ENCODE results near the gene APOL3. TPM values are rescaled to one million over a fixed set of nuclear protein-coding genes. Genes with fewer than 3 reads are reported as not detected.

Gene APOL3
- total and polyA plus RNA-seq, 4 donors = 3.0 to 15.1 (median 5.6) TPM

DNA sequence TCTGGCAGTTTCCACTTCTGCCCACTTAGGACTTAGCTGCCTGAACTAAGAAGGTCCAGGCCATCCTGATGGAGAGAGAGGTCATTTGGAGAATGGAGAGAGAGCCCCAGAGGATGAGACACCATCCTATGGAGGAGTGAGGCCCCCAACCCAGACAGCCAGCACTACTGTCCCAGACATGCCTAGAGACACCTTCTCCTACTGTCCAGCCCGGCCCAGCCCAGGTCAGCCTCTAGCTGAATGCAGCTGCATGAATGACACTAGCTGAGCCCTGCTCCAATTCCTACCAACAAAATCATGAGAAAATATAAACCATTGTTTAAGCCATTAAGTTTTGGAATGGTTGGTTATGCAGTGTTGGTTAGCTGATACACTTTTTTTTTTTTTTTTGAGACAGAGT is 47.4 kb downstream of the APOL3 start:
- no peaks in the 10 kb centered on the region for H3K36me3 ChIP-seq (ENCODE audit: control insufficient read depth, insufficient read depth, low read length)

DNA sequence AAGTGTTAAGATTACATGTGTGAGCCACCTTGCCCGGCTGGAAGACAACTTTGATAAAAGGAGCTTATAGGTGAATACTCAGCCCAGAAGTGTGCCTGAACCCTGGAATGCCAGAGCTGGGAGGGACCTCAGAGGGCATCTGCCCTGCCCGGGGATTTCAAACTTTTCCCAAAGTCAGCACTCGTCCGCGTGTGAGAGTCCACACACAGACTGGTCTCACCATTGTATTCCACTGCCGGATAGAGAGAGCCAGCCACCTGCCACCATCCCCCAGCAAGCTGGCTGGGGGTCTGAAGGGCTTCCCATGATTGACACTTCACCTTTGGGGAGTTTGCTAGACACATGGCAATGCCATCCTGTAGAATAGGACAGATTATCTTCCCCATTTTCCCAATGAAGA is 49.2 kb downstream of the APOL3 start:
- Histone ChIP-seq H3K4me3 (ENCODE audit: low read depth, low read length) (no peak overlapping the region), H3K4me1 (ENCODE audit: control insufficient read depth, insufficient read depth, low read length) (peaks cover 7% of the 10 kb centered on the region), H3K27ac (ENCODE audit: low read depth, low read length) (no peak overlapping the region), H3K36me3 (ENCODE audit: control insufficient read depth, insufficient read depth, low read length) (no peaks in the 10 kb centered on the region), H3K27me3 (ENCODE audit: control insufficient read depth, insufficient read depth, low read length) (no peaks in the 10 kb centered on the region), H3K9me3 (ENCODE audit: control insufficient read depth, insufficient read depth, low read length) (no peaks in the 10 kb centered on the region)
- no peak for DNase-seq (ENCODE audit: low read depth in 4 of 6, low spot score in 6 of 6)
- WGBS (ENCODE audit: insufficient coverage) = 94% methylated on average over 6 of the region's 6 CpGs

More for the DNA sequence above, 47.4 kb downstream of the APOL3 start:
- Histone ChIP-seq H3K4me1 (ENCODE audit: control insufficient read depth, insufficient read depth, low read length) (peaks cover 7% of the 10 kb centered on the region), H3K4me3 (ENCODE audit: low read depth, low read length) (no peak overlapping the region), H3K27me3 (ENCODE audit: control insufficient read depth, insufficient read depth, low read length) (no peaks in the 10 kb centered on the region), H3K9me3 (ENCODE audit: control insufficient read depth, insufficient read depth, low read length) (no peaks in the 10 kb centered on the region), H3K27ac (ENCODE audit: low read depth, low read length) (no peak overlapping the region)
- 100% methylated on average over 1 of the region's 1 CpG for WGBS (ENCODE audit: insufficient coverage)
- no peak for DNase-seq (ENCODE audit: low read depth in 4 of 6, low spot score in 6 of 6)

DNA sequence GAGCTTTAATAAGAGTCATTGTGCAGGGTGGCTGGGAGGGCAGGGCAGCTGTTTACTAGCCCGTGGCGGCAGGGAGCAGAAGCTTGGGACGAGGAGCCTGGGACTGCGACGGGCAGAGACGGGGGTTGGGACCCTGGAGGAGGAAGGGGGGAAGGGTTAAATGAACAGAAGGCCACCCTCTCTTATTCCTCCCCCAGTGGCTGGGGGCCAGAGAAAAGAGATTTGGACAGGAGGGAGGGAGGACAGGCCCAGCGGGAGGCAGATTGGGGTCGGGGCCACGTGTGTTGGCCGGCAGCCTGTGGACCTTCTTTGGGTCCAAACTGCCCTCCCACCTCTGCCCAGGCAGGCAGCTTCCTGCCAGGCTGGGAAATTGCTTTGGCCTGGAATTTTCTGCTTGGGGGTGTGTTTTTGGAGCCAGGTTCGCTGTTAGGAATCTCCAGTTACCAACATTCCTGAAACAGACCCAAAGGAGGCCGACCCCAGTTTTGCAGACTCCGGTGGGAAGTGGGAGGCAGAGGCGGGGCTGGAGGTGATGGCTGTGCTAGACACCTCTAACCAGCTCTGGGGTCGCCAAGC is 50.2 kb downstream of the APOL3 start:
- Histone ChIP-seq H3K27ac (ENCODE audit: low read depth, low read length) (no peak overlapping the region), H3K9me3 (ENCODE audit: control insufficient read depth, insufficient read depth, low read length) (no peaks in the 10 kb centered on the region), H3K27me3 (ENCODE audit: control insufficient read depth, insufficient read depth, low read length) (no peaks in the 10 kb centered on the region), H3K4me3 (ENCODE audit: low read depth, low read length) (no peak overlapping the region), H3K4me1 (ENCODE audit: control insufficient read depth, insufficient read depth, low read length) (peaks cover 7% of the 10 kb centered on the region), H3K36me3 (ENCODE audit: control insufficient read depth, insufficient read depth, low read length) (no peaks in the 10 kb centered on the region)
- peak in 1 of 6 donors; percentile 62 for DNase-seq (ENCODE audit: low read depth in 4 of 6, low spot score in 6 of 6)
- WGBS (ENCODE audit: insufficient coverage) = 32% methylated on average over 8 of the region's 15 CpGs

DNA sequence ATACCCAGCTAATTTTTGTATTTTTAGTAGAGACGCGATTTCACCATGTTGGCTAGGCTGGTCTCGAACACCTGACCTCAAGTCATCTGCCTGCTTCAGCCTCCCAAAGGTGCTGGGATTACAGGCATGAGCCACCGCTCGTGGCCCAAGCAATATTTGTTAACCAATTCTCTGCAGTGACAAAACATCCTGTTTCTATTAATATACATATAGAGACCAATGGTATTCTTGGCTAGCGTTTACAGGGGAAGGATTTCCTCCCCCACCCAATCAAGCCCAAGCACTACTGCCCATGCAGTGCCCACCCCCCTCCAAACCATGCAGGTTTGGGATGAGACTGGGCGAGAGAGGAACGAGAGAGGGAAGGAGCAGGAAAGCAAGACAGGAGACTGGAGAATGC is 53.1 kb downstream of the APOL3 start:
- no peak for DNase-seq (ENCODE audit: low read depth in 4 of 6, low spot score in 6 of 6)
- peaks cover 7% of the 10 kb centered on the region for H3K4me1 ChIP-seq (ENCODE audit: control insufficient read depth, insufficient read depth, low read length)
- H3K27me3 ChIP-seq (ENCODE audit: control insufficient read depth, insufficient read depth, low read length) = no peaks in the 10 kb centered on the region
- no CpG with 5 or more reads among the region's 8 CpGs for WGBS (ENCODE audit: insufficient coverage)
- H3K9me3 ChIP-seq (ENCODE audit: control insufficient read depth, insufficient read depth, low read length) = no peaks in the 10 kb centered on the region
- no peaks in the 10 kb centered on the region for H3K36me3 ChIP-seq (ENCODE audit: control insufficient read depth, insufficient read depth, low read length)
- H3K4me3 ChIP-seq (ENCODE audit: low read depth, low read length) = no peak overlapping the region
- H3K27ac ChIP-seq (ENCODE audit: low read depth, low read length) = no peak overlapping the region

DNA sequence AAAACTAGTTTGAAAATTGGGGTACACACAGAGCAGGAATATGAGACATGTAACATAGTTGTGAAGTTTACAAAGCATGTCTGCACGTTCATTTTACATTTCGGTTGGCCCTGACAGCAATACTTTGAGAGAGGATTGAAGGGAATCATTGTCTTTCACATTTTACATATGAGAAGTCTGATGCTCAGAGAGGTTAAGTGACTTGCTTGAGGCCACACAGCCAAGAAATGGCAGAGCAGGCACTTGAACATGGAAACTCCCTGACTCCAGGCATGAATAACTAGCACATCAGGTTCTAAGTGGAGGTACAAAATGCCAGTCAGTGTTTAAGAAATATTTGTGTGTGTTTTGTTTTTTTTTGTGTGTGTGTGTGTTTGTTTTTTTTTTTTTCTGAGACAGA is 53.6 kb downstream of the APOL3 start:
- DNase-seq (ENCODE audit: low read depth in 4 of 6, low spot score in 6 of 6) = no peak
- H3K4me1 ChIP-seq (ENCODE audit: control insufficient read depth, insufficient read depth, low read length) = peaks cover 7% of the 10 kb centered on the region
- H3K27me3 ChIP-seq (ENCODE audit: control insufficient read depth, insufficient read depth, low read length) = no peaks in the 10 kb centered on the region
- WGBS (ENCODE audit: insufficient coverage) = no CpG with 5 or more reads among the region's 2 CpGs
- H3K9me3 ChIP-seq (ENCODE audit: control insufficient read depth, insufficient read depth, low read length) = no peaks in the 10 kb centered on the region
- no peak overlapping the region for H3K27ac ChIP-seq (ENCODE audit: low read depth, low read length)
- H3K36me3 ChIP-seq (ENCODE audit: control insufficient read depth, insufficient read depth, low read length) = no peaks in the 10 kb centered on the region
- H3K4me3 ChIP-seq (ENCODE audit: low read depth, low read length) = no peak overlapping the region

DNA sequence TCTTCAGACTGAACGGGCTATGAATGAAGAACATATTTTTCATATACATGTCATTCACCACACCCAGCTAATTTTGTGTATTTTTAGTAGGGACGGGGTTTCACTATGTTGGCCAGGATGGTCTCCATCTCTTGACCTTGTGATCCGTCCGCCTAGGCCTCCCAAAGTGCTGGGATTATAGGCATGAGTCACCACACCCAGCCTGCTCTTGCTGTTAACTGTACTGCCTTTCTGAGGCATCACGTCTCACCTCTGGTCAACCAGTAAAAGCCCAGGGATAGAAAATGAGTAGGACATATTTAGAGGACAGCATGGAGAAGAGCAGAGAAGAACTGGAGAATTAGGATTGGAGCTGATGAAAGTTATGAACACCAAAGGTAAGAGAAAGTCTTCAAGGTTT is 55.6 kb downstream of the APOL3 start:
- H3K4me3 ChIP-seq (ENCODE audit: low read depth, low read length) = no peak overlapping the region
- no peaks in the 10 kb centered on the region for H3K4me1 ChIP-seq (ENCODE audit: control insufficient read depth, insufficient read depth, low read length)
- no peaks in the 10 kb centered on the region for H3K9me3 ChIP-seq (ENCODE audit: control insufficient read depth, insufficient read depth, low read length)
- H3K27me3 ChIP-seq (ENCODE audit: control insufficient read depth, insufficient read depth, low read length) = no peaks in the 10 kb centered on the region
- no peak for DNase-seq (ENCODE audit: low read depth in 4 of 6, low spot score in 6 of 6)
- WGBS (ENCODE audit: insufficient coverage) = 67% methylated on average over 3 of the region's 5 CpGs
- no peaks in the 10 kb centered on the region for H3K36me3 ChIP-seq (ENCODE audit: control insufficient read depth, insufficient read depth, low read length)
- no peak overlapping the region for H3K27ac ChIP-seq (ENCODE audit: low read depth, low read length)

DNA sequence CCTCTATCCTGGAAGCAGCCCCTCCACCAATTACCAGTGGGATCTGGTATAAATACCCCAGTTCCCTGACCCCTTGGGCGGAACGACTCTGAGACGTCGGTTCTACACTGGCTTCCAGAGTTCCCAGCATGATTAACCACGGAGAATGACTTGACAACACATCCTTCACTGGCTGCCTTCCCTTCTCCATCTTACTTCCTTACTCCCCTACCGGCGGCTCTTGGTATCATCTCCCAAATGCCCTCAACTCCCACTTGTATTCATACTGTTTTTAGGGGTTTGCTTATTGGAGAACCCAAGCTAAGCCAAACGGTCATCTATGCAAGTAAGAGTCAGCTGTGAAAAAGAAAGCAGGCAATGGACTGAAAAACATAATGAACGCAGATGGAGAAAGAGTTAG is 56.1 kb downstream of the APOL3 start:
- Histone ChIP-seq H3K27ac (ENCODE audit: low read depth, low read length) (no peak overlapping the region), H3K36me3 (ENCODE audit: control insufficient read depth, insufficient read depth, low read length) (no peaks in the 10 kb centered on the region), H3K4me3 (ENCODE audit: low read depth, low read length) (no peak overlapping the region), H3K4me1 (ENCODE audit: control insufficient read depth, insufficient read depth, low read length) (no peaks in the 10 kb centered on the region), H3K27me3 (ENCODE audit: control insufficient read depth, insufficient read depth, low read length) (no peaks in the 10 kb centered on the region), H3K9me3 (ENCODE audit: control insufficient read depth, insufficient read depth, low read length) (no peaks in the 10 kb centered on the region)
- no peak for DNase-seq (ENCODE audit: low read depth in 4 of 6, low spot score in 6 of 6)
- WGBS (ENCODE audit: insufficient coverage) = 61% methylated on average over 7 of the region's 9 CpGs

DNA sequence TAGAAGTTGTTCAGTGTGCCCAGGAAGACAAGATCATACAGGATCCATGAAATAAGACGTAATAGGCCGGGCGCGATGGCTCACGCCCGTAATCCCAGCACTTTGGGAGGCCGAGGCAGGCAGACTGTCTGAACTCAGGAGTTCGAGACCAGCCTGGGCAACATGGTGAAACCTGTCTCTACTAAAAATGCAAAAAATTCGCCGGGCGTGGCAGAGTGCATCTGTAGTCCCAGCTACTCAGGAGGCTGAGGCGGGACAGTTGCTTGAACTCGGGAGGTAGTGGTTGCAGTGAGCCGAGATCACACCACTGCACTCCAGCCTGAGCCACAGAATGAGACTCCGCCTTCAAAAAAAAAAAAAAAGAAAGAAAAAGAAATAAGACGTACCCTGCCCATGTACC is 56.7 kb downstream of the APOL3 start:
- WGBS (ENCODE audit: insufficient coverage) = 82% methylated on average over 15 of the region's 16 CpGs
- Histone ChIP-seq H3K27me3 (ENCODE audit: control insufficient read depth, insufficient read depth, low read length) (no peaks in the 10 kb centered on the region), H3K4me3 (ENCODE audit: low read depth, low read length) (no peak overlapping the region), H3K27ac (ENCODE audit: low read depth, low read length) (no peak overlapping the region), H3K9me3 (ENCODE audit: control insufficient read depth, insufficient read depth, low read length) (no peaks in the 10 kb centered on the region), H3K4me1 (ENCODE audit: control insufficient read depth, insufficient read depth, low read length) (no peaks in the 10 kb centered on the region), H3K36me3 (ENCODE audit: control insufficient read depth, insufficient read depth, low read length) (no peaks in the 10 kb centered on the region)
- DNase-seq (ENCODE audit: low read depth in 4 of 6, low spot score in 6 of 6) = no peak

DNA sequence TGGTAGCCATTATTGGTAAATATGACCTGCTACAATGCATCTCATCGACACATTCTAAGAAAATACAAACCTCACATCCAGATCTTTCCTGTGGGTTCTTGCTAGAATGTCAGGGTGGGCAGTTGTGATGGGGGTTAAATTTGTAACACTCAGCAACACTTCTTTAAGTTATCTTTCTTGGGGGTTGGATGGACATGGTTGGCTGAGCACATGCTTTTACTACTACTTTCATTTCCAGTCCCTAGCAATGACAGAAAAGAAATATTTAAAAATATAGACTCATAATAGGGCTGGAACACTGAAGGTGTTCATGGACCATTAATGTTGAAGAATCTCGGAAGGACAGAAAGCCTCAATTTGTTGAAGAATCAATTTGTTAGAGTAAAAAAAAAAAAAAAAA is 57.6 kb downstream of the APOL3 start:
- no peaks in the 10 kb centered on the region for H3K27me3 ChIP-seq (ENCODE audit: control insufficient read depth, insufficient read depth, low read length)
- no CpG with 5 or more reads among the region's 2 CpGs for WGBS (ENCODE audit: insufficient coverage)
- H3K9me3 ChIP-seq (ENCODE audit: control insufficient read depth, insufficient read depth, low read length) = no peaks in the 10 kb centered on the region
- no peaks in the 10 kb centered on the region for H3K4me1 ChIP-seq (ENCODE audit: control insufficient read depth, insufficient read depth, low read length)
- no peak overlapping the region for H3K4me3 ChIP-seq (ENCODE audit: low read depth, low read length)
- no peak for DNase-seq (ENCODE audit: low read depth in 4 of 6, low spot score in 6 of 6)
- no peak overlapping the region for H3K27ac ChIP-seq (ENCODE audit: low read depth, low read length)
- H3K36me3 ChIP-seq (ENCODE audit: control insufficient read depth, insufficient read depth, low read length) = no peaks in the 10 kb centered on the region

DNA sequence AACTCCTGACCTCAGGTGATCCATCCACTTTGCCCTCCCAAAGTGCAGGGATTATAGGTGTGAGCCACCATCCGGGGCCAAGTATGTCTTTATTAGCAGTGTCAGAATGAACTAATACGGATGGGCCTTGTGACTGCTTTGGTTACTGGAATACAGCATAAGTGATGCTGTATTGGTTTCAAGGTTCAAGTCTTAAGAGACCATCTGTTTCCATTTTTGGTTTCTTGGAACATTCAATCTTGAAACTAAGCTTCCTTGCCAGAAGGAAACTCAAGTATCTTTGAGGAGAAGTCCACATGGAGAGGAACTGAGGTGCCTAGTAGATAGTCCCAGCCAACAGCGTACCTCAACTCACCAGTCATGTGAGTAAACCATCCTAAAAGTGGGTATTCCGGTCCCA is 58.8 kb downstream of the APOL3 start:
- Histone ChIP-seq H3K9me3 (ENCODE audit: control insufficient read depth, insufficient read depth, low read length) (no peaks in the 10 kb centered on the region), H3K27me3 (ENCODE audit: control insufficient read depth, insufficient read depth, low read length) (no peaks in the 10 kb centered on the region), H3K4me1 (ENCODE audit: control insufficient read depth, insufficient read depth, low read length) (no peaks in the 10 kb centered on the region), H3K27ac (ENCODE audit: low read depth, low read length) (no peak overlapping the region), H3K36me3 (ENCODE audit: control insufficient read depth, insufficient read depth, low read length) (no peaks in the 10 kb centered on the region), H3K4me3 (ENCODE audit: low read depth, low read length) (no peak overlapping the region)
- 93% methylated on average over 2 of the region's 4 CpGs for WGBS (ENCODE audit: insufficient coverage)
- DNase-seq (ENCODE audit: low read depth in 4 of 6, low spot score in 6 of 6) = no peak

Measured in spinal cord (tissue), 10 donors.